HepG2 (cell line): ENCODE data around the gene GDPD5. TPM values are rescaled to one million over a fixed set of nuclear protein-coding genes. Genes with fewer than 3 reads are reported as not detected.

Experiments used
- ATAC-seq: fragments of 200-7000 bp; cut with Tn5 transposase; 3 replicates; pipeline ENCODE4 v1.9.1; 2020; ENCODE audit warnings: mild to moderate bottlenecking, moderate library complexity
- BruUV-seq: library from RNA; stranded (reverse); fragments of 400-500 nt; replicated peaks from 2 replicates; lab custom pipeline; 2021; lab: Mats Ljungman, UMichigan
- CTCF ChIA-PET: fragments of 300-600 bp; formaldehyde crosslinking; extraction: SDS; loops from one replicate; lab custom pipeline; 2021; ENCODE audit warnings: low total read pairs, inconsistent platforms, low intra/inter-chr PET ratio; lab: Yijun Ruan, JAX
- POLR2A ChIA-PET: fragments of 350-600 bp; sonication (Branson Sonifier 250); formaldehyde crosslinking; loops from one replicate; lab custom pipeline; 2020; ENCODE audit warnings: antibody characterized with exemption, inconsistent platforms; lab: Yijun Ruan, JAX
- DNase-seq: peaks from one replicate; pipeline ENCODE4 v3.0.0-alpha.2; 2015; ENCODE audit warnings: low spot score
- FAIRE-seq: peaks from 3 replicates; lab custom pipeline; 2011; peaks lifted over from hg19 to GRCh38; lab: Jason Lieb, UNC
- H2AFZ ChIP-seq: one replicate; pipeline ENCODE4 v1.6.1; 2011; ENCODE audit warnings: low read length, inconsistent platforms
- H3K27ac ChIP-seq: fragments of 300-600 bp; 3 replicates; pipeline ENCODE4 v1.8.0; 2011; ENCODE audit warnings: mixed run types, mild to moderate bottlenecking, mixed read lengths, low read length, inconsistent platforms; ENCODE audit not compliant: insufficient read depth; ENCODE audit errors: extremely low read length
- H3K27me3 ChIP-seq, 2 experiments: fragments of 200-600 bp in 1 of 2; 2 replicates in 1 of 2; 3 replicates in 1 of 2; pipeline versions ENCODE4 v1.6.0 to v1.8.0; 2011; ENCODE audit warnings: low read length in 2 of 2, mild to moderate bottlenecking in 2 of 2, moderate library complexity in 2 of 2, inconsistent platforms in 1 of 2; ENCODE audit not compliant: insufficient read depth in 2 of 2, control insufficient read depth in 1 of 2
- H3K36me3 ChIP-seq, 2 experiments: fragments of 200-600 bp in 1 of 2; replicated peaks in 1 of 2; 2 replicates in 1 of 2; 3 replicates in 1 of 2; pipeline versions ENCODE4 v1.5.1 to v1.8.0; 2011; ENCODE audit warnings: low read length in 2 of 2, inconsistent platforms in 1 of 2; ENCODE audit not compliant: insufficient read depth in 2 of 2, control insufficient read depth in 1 of 2
- H3K4me1 ChIP-seq: 2 replicates; pipeline ENCODE4 v1.5.1; 2012; ENCODE audit warnings: low read length, inconsistent platforms; ENCODE audit not compliant: insufficient read depth
- H3K4me2 ChIP-seq: 2 replicates; pipeline ENCODE4 v1.6.0; 2011; ENCODE audit warnings: low read depth, low read length, inconsistent platforms
- H3K4me3 ChIP-seq, 3 experiments: fragments of 200-600 bp in 1 of 3; sonication (generic), shearing (Covaris generic) in 1 of 3; replicated peaks in 1 of 3; 2 replicates each; pipeline ENCODE4 v1.5.1; 2011 to 2016; ENCODE audit warnings: low read length in 3 of 3, inconsistent platforms in 2 of 3, low read depth in 2 of 3, mild to moderate bottlenecking in 2 of 3, control low read depth in 1 of 3, mixed read lengths in 1 of 3; ENCODE audit not compliant: insufficient read depth in 1 of 3
- H3K79me2 ChIP-seq: one replicate; pipeline ENCODE4 v1.6.1; 2011; ENCODE audit warnings: low read length, inconsistent platforms; ENCODE audit not compliant: insufficient read depth
- H3K9ac ChIP-seq: 2 replicates; pipeline ENCODE4 v1.6.0; 2011; ENCODE audit warnings: mild to moderate bottlenecking, low read depth, low read length, inconsistent platforms; ENCODE audit not compliant: insufficient read depth
- H3K9me3 ChIP-seq: 2 replicates; pipeline ENCODE4 v1.5.1; 2012; ENCODE audit warnings: mild to moderate bottlenecking, low read length
- H4K20me1 ChIP-seq: 2 replicates; pipeline ENCODE4 v1.6.0; 2011; ENCODE audit warnings: inconsistent platforms, mild to moderate bottlenecking, low read length, moderate library complexity; ENCODE audit not compliant: insufficient read depth
- ATF7-NPFF ChIP-seq: sonication (generic); formaldehyde crosslinking; IDR thresholded peaks from 2 replicates; pipeline ENCODE4 v1.8.1; 2023; ENCODE audit warnings: mild to moderate bottlenecking, low read depth, missing genetic modification reagents, moderate library complexity
- MLX ChIP-seq: IDR thresholded peaks from 2 replicates; pipeline ENCODE4 v1.6.1; 2016
- ZKSCAN5 ChIP-seq: sonication (generic); formaldehyde crosslinking; IDR thresholded peaks from 2 replicates; pipeline ENCODE4 v1.5.1; 2020; ENCODE audit warnings: mild to moderate bottlenecking, missing genetic modification reagents
- ZNF280B ChIP-seq: sonication (generic); formaldehyde crosslinking; IDR thresholded peaks from 2 replicates; pipeline ENCODE4 v1.5.0; 2020; ENCODE audit warnings: missing genetic modification reagents, mild to moderate bottlenecking, borderline replicate concordance
- ZNF432 ChIP-seq: sonication (generic); formaldehyde crosslinking; IDR thresholded peaks from 2 replicates; pipeline ENCODE4 v1.5.0; 2020; ENCODE audit warnings: missing genetic modification reagents, mild to moderate bottlenecking, borderline replicate concordance
- ZNF496 ChIP-seq: sonication (generic); formaldehyde crosslinking; IDR thresholded peaks from 2 replicates; pipeline ENCODE4 v1.8.1; 2023; ENCODE audit warnings: mild to moderate bottlenecking, moderate library complexity, missing genetic modification reagents; ENCODE audit not compliant: insufficient replicate concordance
- ZNF790 ChIP-seq: sonication (generic); formaldehyde crosslinking; IDR thresholded peaks from 2 replicates; pipeline ENCODE4 v1.8.0; 2022; ENCODE audit warnings: missing genetic modification reagents, mild to moderate bottlenecking, borderline replicate concordance
- WGBS: methylation state at CpG from one replicate; pipeline ENCODE4 v1.1.6; 2017; ENCODE audit warnings: low lambda C conversion rate; 5-methylcytosine and 5-hydroxymethylcytosine counted together
- in situ Hi-C: cut with HindIII; loops from 2 replicates; pipeline ENCODE4 v1.10.0; 2017; ENCODE audit warnings: low pct_unique_long_range_greater_than_20kb; ENCODE audit not compliant: extremely low pct_ligation_motif_present
- intact Hi-C: fragments of 100-400 bp; cut with micrococcal nuclease; formaldehyde crosslinking; loops from one replicate; pipeline ENCODE4 v1.10.0; 2022; ENCODE audit not compliant: unreplicated experiment
- polyA plus RNA-seq, 8 experiments: library from polyadenylated mRNA; depleted of rRNA in 3 of 8; stranded (reverse) in 7 of 8; unstranded in 1 of 8; fragments of >200 nt; fragmentation: Illumina TruSeq in 4 of 8; extraction: Trizol in 4 of 8; gene quantifications; 2 replicates each; pipeline versions ENCODE4 v1.2.1 to v1.2.3, GENCODE V29; 2011 to 2016; ENCODE audit warnings: low read depth in 4 of 8, missing spikeins in 1 of 8, mixed read lengths in 1 of 8; ENCODE audit not compliant: insufficient read depth in 1 of 8
- total RNA-seq, 5 experiments: library from RNA; depleted of rRNA; stranded (reverse); fragments of >200 nt; fragmentation: Illumina TruSeq; extraction: Trizol; gene quantifications; 2 replicates each; pipeline ENCODE4 v1.2.3, GENCODE V29; 2016; ENCODE audit warnings: low read depth in 1 of 5

Gene GDPD5
- total and polyA plus RNA-seq, 2 of the 13 experiments (the other 11 are each of a cell fraction or from before 2014, with no cell fraction given): 55.0 to 67.5 TPM

DNA sequence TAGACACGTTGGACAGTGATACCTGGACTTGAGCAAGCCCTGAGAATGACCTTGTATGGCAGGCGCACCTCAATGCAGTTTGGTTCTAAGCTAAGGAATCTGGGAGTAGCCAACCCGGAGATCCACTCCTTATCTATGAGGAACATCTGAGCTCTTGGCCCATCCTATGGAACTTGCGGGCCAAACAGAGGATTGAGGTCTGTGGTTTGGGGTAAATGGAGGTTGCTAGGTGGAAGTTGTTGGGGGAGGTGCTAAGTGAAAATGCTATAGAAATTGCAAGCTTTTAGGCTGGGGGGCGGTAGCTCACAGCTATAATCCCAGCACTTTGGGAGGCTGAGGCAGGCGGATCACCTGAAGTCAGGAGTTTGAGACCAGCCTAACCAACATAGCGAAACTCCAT lies 8.9 kb downstream of the GDPD5 start:
- TF ChIP-seq ZNF280B (CRISPR knock-in tag) (no peak), ATF7-NPFF (CRISPR knock-in tag) (no peak), ZKSCAN5 (CRISPR knock-in tag) (no peak), MLX (no peak)
- in situ Hi-C loops: no loop called here
- Histone ChIP-seq H3K27ac (peak overlapping the region; percentile 85), H3K9ac (no peak overlapping the region), H4K20me1 (no peaks in the 10 kb centered on the region), H3K79me2 (peaks cover 61% of the 10 kb centered on the region), H3K4me3 (peak overlapping the region in 1 of 3 experiments; percentile 20; a peak in 1 of 6 replicates), H3K4me2 (peak overlapping the region; percentile 89), H3K27me3 (no peaks in the 10 kb centered on the region), H3K36me3 (peaks cover 7 to 14% of the 10 kb centered on the region in 2 experiments), H3K4me1 (peaks cover 100% of the 10 kb centered on the region), H2AFZ (no peak overlapping the region), H3K9me3 (no peaks in the 10 kb centered on the region)
- 96% methylated on average over 7 of the region's 7 CpGs for WGBS
- DNase-seq (no peak), FAIRE-seq (no peak), ATAC-seq (no peak)
- ChIA-PET CTCF (no interaction called here), POLR2A (interaction anchor here (1.3 kb wide), 1 partner anchor 9 kb away, joined by 3 read pairs; the partner anchor contains the start of gene GDPD5)
- intact Hi-C loops: no loop called here
- BruUV-seq: no TSS peak

- ATAC-seq: no peak
- Histone ChIP-seq H3K4me2 (no peak overlapping the region), H3K4me1 (peaks cover 100% of the 10 kb centered on the region), H3K27me3 (no peaks in the 10 kb centered on the region), H3K9ac (no peak overlapping the region), H4K20me1 (no peaks in the 10 kb centered on the region), H3K27ac (peak overlapping the region; percentile 85), H3K79me2 (peaks cover 58% of the 10 kb centered on the region), H2AFZ (no peak overlapping the region), H3K36me3 (peaks cover 6 to 18% of the 10 kb centered on the region in 2 experiments; a peak in 4 of 5 replicates), H3K4me3 (no peak overlapping the region), H3K9me3 (no peaks in the 10 kb centered on the region)
- intact Hi-C loops: no loop called here
- FAIRE-seq: no peak
- BruUV-seq: no TSS peak
- ChIA-PET POLR2A (interaction anchor here (1.2 to 1.3 kb wide), 2 partner anchors 9 to 10 kb away, joined by 3 read pairs; partner anchors contain the start of gene GDPD5), CTCF (no interaction called here)
- no peak for DNase-seq
- 100% methylated on average over 3 of the region's 3 CpGs for WGBS
- in situ Hi-C loops: no loop called here
- no peak for TF ChIP-seq ZNF432 (CRISPR knock-in tag)
- TF ChIP-seq ZNF790: peak; percentile 100
- no peak for TF ChIP-seq ZNF496
Measured at GRCh38 chr11:75516140-75516539, 9.6 kb downstream of the GDPD5 start.
